GM12874 (cell line): ENCODE results near the gene ANKRD62.
A peak's percentile ranks its signal among the peaks of the same experiment; 100 is the strongest.

ENCODE experiments used
- TF ChIP-seq, protein P1 (sequence below): IDR thresholded peaks from 2 replicates; pipeline ENCODE4 v1.5.1; 2011; ENCODE audit warnings: low read depth, mild to moderate bottlenecking, control low read depth, low read length, moderate library complexity; ENCODE audit not compliant: insufficient read depth

ANKRD62 gene

DNA sequence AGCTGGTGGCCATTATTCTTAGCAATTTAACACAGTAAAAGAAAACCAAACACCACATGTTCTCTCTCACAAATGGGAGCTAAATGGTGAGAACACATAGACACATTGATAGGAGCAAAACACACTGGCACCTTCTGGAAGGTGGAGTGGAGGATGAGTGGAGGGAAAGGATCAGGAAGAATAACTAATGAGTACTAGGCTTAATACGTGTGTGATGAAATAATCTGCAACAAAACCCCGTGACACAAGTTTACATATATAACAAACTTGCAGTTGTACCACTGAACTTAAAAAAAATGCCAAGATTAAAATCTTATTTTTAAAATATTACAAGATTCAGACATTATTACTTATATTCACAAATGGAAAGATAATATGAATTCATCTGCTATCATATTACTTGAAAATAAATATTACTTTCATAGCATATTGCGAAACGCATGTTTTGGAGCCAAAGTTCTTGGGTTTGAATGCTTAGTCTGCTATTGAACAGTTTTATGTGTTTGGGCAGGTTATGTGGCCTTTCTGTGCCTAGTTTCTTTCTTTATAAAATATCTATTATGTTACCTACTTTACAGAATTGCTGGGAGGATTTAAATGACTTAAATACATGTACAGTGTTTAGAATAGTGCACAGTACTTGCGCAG lies 20.5 kb downstream of the ANKRD62 start:
- TF ChIP-seq, protein P1, sequence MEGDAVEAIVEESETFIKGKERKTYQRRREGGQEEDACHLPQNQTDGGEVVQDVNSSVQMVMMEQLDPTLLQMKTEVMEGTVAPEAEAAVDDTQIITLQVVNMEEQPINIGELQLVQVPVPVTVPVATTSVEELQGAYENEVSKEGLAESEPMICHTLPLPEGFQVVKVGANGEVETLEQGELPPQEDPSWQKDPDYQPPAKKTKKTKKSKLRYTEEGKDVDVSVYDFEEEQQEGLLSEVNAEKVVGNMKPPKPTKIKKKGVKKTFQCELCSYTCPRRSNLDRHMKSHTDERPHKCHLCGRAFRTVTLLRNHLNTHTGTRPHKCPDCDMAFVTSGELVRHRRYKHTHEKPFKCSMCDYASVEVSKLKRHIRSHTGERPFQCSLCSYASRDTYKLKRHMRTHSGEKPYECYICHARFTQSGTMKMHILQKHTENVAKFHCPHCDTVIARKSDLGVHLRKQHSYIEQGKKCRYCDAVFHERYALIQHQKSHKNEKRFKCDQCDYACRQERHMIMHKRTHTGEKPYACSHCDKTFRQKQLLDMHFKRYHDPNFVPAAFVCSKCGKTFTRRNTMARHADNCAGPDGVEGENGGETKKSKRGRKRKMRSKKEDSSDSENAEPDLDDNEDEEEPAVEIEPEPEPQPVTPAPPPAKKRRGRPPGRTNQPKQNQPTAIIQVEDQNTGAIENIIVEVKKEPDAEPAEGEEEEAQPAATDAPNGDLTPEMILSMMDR: no peak

DNA sequence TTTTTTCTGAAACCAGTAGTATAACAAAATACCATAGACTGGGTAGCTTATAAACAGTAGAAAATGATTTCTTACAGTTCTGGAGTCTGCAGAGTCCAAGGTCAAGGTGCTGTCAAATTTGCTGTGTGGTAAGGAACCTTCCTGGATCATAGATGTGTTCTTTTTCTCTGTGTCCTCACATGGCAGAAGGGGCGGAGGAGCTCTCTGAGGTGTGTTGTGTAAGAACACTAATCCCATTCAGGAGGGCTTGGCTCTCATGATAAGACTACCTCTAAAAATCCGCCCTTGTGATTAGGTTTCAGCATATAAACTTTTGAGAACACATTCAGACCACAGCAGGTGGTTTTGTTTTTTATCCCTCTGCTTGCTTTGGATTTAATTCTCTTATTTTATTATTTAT lies 25.7 kb downstream of the ANKRD62 start:
- TF ChIP-seq, protein P1: no peak

DNA sequence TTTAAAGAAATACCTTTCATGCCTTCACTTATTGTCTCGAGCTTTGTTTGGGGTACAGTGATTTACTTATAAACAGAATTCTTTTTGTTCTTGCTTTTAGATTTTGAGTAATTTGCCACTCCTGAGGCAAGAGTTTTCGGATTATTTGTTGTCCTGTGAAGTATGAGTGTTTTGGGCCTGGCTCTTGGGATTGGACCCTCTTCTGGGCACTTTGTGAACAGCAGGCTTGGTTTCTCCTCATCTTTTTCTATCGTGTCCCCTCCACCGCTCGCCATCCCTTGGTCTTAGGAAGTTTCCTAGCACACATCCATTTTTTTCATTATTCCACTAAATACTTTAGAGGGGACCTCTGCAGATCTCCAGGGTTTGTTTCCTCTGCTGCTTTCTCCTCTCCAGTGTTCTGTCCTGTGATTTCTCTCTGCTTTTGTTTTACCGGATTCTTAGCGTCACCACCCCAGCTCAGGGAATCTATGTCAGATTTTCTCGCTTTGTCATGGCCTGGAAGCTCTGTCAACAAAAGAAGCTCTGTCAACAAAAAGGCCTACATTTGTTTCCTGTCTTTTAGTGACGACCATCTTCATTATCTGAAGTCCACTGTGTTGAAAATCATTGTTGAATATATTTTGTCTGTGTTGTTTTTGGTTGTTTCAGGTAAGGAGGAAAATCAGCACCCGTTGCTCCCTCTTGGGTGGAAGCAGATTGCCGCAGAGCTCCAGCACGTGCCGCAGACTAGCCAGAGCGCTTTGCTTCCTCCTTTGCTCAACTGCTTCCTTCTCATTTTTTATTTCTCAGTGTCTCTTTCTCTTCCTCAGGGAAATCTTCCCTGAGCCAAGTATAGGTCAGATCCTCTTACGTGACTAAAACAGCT lies 27.8 kb downstream of the ANKRD62 start:
- TF ChIP-seq, protein P1: peak; percentile 25; the same call in 1 of the 2 replicates

DNA sequence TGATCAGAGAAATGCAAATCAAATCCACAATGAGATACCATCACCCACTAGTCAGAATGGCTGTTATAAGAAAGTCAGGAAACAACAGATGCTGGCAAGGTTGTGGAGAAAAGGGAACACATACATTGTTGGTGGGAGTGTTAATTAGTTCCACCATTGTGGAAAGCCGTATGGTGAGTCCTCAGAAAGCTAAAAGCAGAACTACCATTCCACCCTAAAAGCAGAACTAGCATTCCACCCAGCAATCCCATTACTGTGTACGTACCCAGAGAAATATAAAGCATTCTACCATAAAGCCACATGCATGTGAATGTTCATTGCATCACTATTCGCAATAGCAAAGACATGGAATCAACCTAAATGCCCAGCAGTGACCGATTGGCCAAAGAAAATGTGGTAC lies 60.7 kb downstream of the ANKRD62 start:
- TF ChIP-seq, protein P1: no peak

DNA sequence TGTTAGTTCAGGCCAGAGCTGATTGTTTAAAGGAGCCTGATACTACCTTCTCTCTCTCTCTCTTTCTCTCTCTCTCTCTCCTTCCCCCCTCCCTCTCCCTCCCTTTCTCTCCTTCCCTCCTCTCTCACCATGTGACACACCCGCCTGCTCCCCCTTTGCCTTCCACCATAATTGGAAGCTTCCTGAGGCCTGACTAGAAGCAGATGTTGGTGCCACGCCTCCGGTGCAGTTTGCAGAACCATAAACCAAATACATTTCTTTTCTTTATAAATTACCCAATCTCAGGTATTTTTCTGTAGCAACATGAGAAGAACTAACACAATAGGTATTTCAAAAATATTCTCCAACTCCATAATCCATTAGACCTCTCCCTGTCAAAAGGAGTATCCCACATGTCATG lies 62.4 kb downstream of the ANKRD62 start:
- TF ChIP-seq, protein P1: no peak

DNA sequence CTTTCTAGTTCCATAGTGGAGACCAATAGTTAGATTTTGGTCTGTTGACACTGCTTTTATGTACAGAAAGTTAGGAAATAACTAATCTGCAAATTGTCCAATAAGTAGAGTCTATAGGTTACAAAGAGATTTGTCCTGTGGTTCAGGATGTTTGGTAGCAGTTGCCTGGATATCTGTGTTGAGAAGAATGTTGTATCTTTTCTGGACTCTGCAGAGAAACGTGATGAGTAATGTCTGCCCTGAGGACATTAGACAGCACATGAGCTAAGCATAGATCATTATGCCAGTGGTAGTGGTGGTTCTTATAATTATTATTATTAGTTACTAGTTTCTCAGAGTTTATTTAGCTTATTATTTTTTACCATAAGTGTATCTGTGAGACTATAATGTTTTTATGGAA lies 65.8 kb downstream of the ANKRD62 start:
- TF ChIP-seq, protein P1: no peak

DNA sequence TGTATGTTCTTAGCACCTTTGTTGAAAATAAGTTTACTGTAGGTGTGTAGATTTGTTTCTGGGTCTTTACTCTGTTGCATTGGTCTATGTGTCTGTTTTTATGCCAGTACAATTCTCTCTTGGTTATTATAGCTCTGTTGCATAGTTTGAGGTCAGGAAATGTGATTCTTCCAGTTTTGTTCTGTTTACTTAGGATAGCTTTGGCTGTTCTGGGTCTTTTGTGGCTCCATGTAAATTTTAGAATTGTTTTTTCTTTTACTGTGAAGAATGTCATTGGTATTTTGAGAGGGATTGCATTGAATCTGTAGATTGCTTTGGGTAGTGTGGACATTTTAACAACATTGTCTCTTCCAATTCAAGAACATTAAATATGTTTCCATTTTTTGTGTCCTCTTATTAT lies 69.1 kb downstream of the ANKRD62 start:
- TF ChIP-seq, protein P1: no peak
